ENCODE results near the gene CEP162.

DNA sequence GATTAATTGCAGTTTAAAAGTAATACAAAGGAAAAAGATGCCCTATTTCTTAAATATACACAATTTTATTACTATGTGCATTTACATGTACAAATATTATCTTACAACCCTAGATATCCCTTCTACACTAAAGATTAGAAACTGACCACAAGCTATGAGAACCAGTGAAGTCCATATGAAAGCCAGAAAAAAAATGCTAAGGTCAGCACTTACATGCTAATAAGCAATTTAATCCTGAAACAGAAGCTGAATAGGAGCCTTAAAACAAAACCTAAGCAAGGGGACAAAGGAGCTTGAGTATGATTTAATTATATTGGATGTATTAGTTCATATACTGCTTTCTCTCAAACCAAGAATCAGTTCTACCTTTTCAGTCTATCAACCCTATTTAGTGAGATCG, 14.2 kb downstream of the CEP162 start:
- no peak for TF ChIP-seq CEBPB (IDR thresholded peaks at IDR 0.05; ENCODE audit: borderline replicate concordance in 1 of 2, low read depth in 2 of 2, low read length in 2 of 2)
- TF ChIP-seq ZZZ3 (IDR thresholded peaks at IDR 0.05; ENCODE audit: control insufficient read depth, insufficient read length, low read depth) = no peak
- no peak for TF ChIP-seq EZH2 (IDR thresholded peaks at IDR 0.05; ENCODE audit: borderline replicate concordance, control insufficient read depth, low read depth, low read length)
- no peak for TF ChIP-seq EP300 (IDR thresholded peaks at IDR 0.05; ENCODE audit: borderline replicate concordance in 1 of 2, control insufficient read depth in 1 of 2, low read depth in 2 of 2, low read length in 2 of 2)
- no peak for TF ChIP-seq CTCF (IDR thresholded peaks at IDR 0.05 in 2 of 3, conservative IDR thresholded peaks at IDR 0.05 in 1 of 3; ENCODE audit: control insufficient read depth in 2 of 3, extremely low read depth in 1 of 3, insufficient read depth in 1 of 3, low read depth in 3 of 3, low read length in 3 of 3)
- TF ChIP-seq FOXK2 (IDR thresholded peaks at IDR 0.05) = no peak
- no peak for TF ChIP-seq POLR2A (IDR thresholded peaks at IDR 0.05; ENCODE audit: low read depth, low read length)
- TF ChIP-seq CHD4 (IDR thresholded peaks at IDR 0.05) = no peak
- TF ChIP-seq SMARCA5 (IDR thresholded peaks at IDR 0.05) = no peak
- no peak for TF ChIP-seq USF2 (IDR thresholded peaks at IDR 0.05; ENCODE audit: borderline replicate concordance, low read depth, low read length)
- no peak for TF ChIP-seq SP1 (IDR thresholded peaks at IDR 0.05; ENCODE audit: low read depth, low read length)
